Spleen (tissue), 11 donors: ENCODE measurements around the gene ITPKB. TPM values are rescaled to one million over a fixed set of nuclear protein-coding genes. Genes with fewer than 3 reads are reported as not detected.

Experiments
- DNase-seq: peaks from one replicate; pipeline ENCODE4 v3.0.0-alpha.2; 2020
- H3K27ac ChIP-seq, 8 donors: fragments of 200-600 bp; sonication (generic) in 7 of 8; 1 replicate in 4 of 8; 2 replicates in 4 of 8; pipeline versions ENCODE4 v1.5.0 to v1.8.0; 2016 to 2021; ENCODE audit warnings: inconsistent platforms in 4 of 8, mild to moderate bottlenecking in 4 of 8, moderate library complexity in 1 of 8
- H3K27me3 ChIP-seq, 7 donors: fragments of 200-600 bp; sonication (generic) in 6 of 7; replicated peaks in 1 of 7; 1 replicate in 4 of 7; 2 replicates in 3 of 7; pipeline versions ENCODE4 v1.5.0 to v1.8.0; 2016 to 2021; ENCODE audit warnings: inconsistent platforms in 3 of 7, mild to moderate bottlenecking in 1 of 7
- H3K36me3 ChIP-seq, 6 donors: fragments of 200-600 bp; sonication (generic) in 5 of 6; 1 replicate in 4 of 6; 2 replicates in 2 of 6; pipeline versions ENCODE4 v1.5.0 to v1.8.0; 2016 to 2021; ENCODE audit warnings: inconsistent platforms in 2 of 6
- H3K4me1 ChIP-seq, 6 donors: fragments of 200-600 bp; sonication (generic) in 5 of 6; 1 replicate in 3 of 6; 2 replicates in 3 of 6; pipeline versions ENCODE4 v1.5.0 to v1.8.0; 2016 to 2021; ENCODE audit warnings: inconsistent platforms in 3 of 6
- H3K4me3 ChIP-seq, 8 donors: fragments of 200-600 bp; sonication (generic) in 7 of 8; 1 replicate in 4 of 8; 2 replicates in 4 of 8; pipeline versions ENCODE4 v1.5.0 to v1.8.0; 2016 to 2021; ENCODE audit warnings: inconsistent platforms in 4 of 8, mild to moderate bottlenecking in 4 of 8, moderate library complexity in 2 of 8
- H3K9me3 ChIP-seq, 8 donors: fragments of 200-600 bp; sonication (generic) in 7 of 8; 1 replicate in 4 of 8; 2 replicates in 4 of 8; pipeline versions ENCODE4 v1.5.0 to v1.8.0; 2016 to 2021; ENCODE audit warnings: inconsistent platforms in 4 of 8
- CTCF ChIP-seq, 11 experiments: fragments of 200-600 bp in 7 of 11; fragments of 450-650 bp in 4 of 11; sonication (generic) in 4 of 11; IDR thresholded peaks in 8 of 11; conservative IDR thresholded peaks in 3 of 11; 1 replicate in 7 of 11; 2 replicates in 4 of 11; pipeline versions ENCODE4 v1.4.0 to v1.8.0; 2016 to 2021; ENCODE audit warnings: antibody characterized with exemption in 11 of 11, inconsistent platforms in 4 of 11, mild to moderate bottlenecking in 1 of 11
- POLR2A ChIP-seq, 3 donors: fragments of 450-650 bp; IDR thresholded peaks; one replicate each; pipeline ENCODE4 v1.5.1; 2017; ENCODE audit warnings: antibody characterized with exemption in 3 of 3, mild to moderate bottlenecking in 1 of 3
- POLR2AphosphoS5 ChIP-seq, 3 donors: sonication (generic); formaldehyde crosslinking; IDR thresholded peaks; one replicate each; pipeline ENCODE4 v1.5.1; 2017; ENCODE audit warnings: antibody characterized with exemption in 3 of 3
- WGBS, 5 donors: extraction: QIAGEN DNeasy Blood & Tissue Kit in 3 of 5; methylation state at CpG; one replicate each; pipeline versions ENCODE4 v1.1.5 to v1.1.7; 2013 to 2018; 5-methylcytosine and 5-hydroxymethylcytosine counted together
- intact Hi-C: fragments of 100-400 bp; cut with DNase I; formaldehyde crosslinking; loops from one replicate; pipeline ENCODE4 v1.15.0; 2023; ENCODE audit warnings: low total_unique reads
- polyA plus RNA-seq, 3 donors: library from polyadenylated mRNA; stranded (reverse); fragments of 200-250 nt; gene quantifications; one replicate each; pipeline ENCODE4 v1.2.1, GENCODE V29; 2013
- total RNA-seq, 7 donors: library from RNA; depleted of rRNA in 3 of 7; stranded (reverse); fragments of >200 nt in 3 of 7; fragmentation: NEBNext Ultra II Directional in 4 of 7; extraction: Animal tissue kit (Norgen Biotek cat#: 25700) in 4 of 7; gene quantifications; one replicate each; pipeline versions ENCODE4 v1.1.0 to v1.2.1, GENCODE V29; 2016 to 2021
- donor health status: healthy with polysubstance abuse.
- donor health status: DM: no; HTN: no; CAD: no; lungs with moderate emphysema.
- donor health status: DM: no; HTN: no; CAD: no.
- donor health status: Bipolar disorder and iron deficiency.
- donor health status: healthy.
- donor health status: DM: no; HTN: no; CAD: no.
- donor health status: DM: yes; HTN: yes; CAD: no.

Gene ITPKB
- total and polyA plus RNA-seq, 10 donors, result 8.5 to 74.6 (median 59.6) TPM

- H3K9me3 ChIP-seq, result no peaks in the 10 kb centered on the region
- no peaks in the 10 kb centered on the region for H3K36me3 ChIP-seq
- no peak for DNase-seq
- no peak overlapping the region for H3K27ac ChIP-seq
- WGBS, 5 donors, result 90 to 96% (median 93%) methylated on average over 2 of the region's 2 CpGs
- TF ChIP-seq POLR2AphosphoS5 (IDR thresholded peaks at IDR 0.05) (no peak), CTCF (IDR thresholded peaks at IDR 0.05 in 8 of 11, conservative IDR thresholded peaks at IDR 0.05 in 3 of 11) (no peak), POLR2A (IDR thresholded peaks at IDR 0.05) (no peak)
- intact Hi-C loops, result no loop called here
- H3K4me3 ChIP-seq, result no peak overlapping the region
- H3K27me3 ChIP-seq, result no peaks in the 10 kb centered on the region
- no peaks in the 10 kb centered on the region for H3K4me1 ChIP-seq
These were observed 46.7 kb upstream of the ITPKB start for GRCh38 chr1:226785805-226786204.

- Histone ChIP-seq H3K4me3 (no peak overlapping the region), H3K4me1 (no peaks in the 10 kb centered on the region), H3K36me3 (no peaks in the 10 kb centered on the region), H3K27me3 (no peaks in the 10 kb centered on the region), H3K9me3 (no peaks in the 10 kb centered on the region), H3K27ac (no peak overlapping the region)
- no peak for TF ChIP-seq CTCF (IDR thresholded peaks at IDR 0.05 in 8 of 11, conservative IDR thresholded peaks at IDR 0.05 in 3 of 11)
- TF ChIP-seq POLR2A (IDR thresholded peaks at IDR 0.05), result no peak
- TF ChIP-seq POLR2AphosphoS5 (IDR thresholded peaks at IDR 0.05), result no peak
- intact Hi-C loops, result no loop called here
- WGBS, 5 donors, result 79 to 84% (median 83%) methylated on average over 19 of the region's 19 CpGs
- no peak for DNase-seq
These were observed 45.3 kb upstream of the ITPKB start for GRCh38 chr1:226784081-226785049.

- WGBS, 5 donors, result 64 to 88% (median 86%) methylated on average over 4 of the region's 4 CpGs
- no peak overlapping the region for H3K4me3 ChIP-seq
- intact Hi-C loops, result no loop called here
These were observed 43.9 kb upstream of the ITPKB start for GRCh38 chr1:226782845-226783601.

More at GRCh38 chr1:226782845-226783601, 43.9 kb upstream of the ITPKB start:
- Histone ChIP-seq H3K4me1 (no peaks in the 10 kb centered on the region), H3K9me3 (no peaks in the 10 kb centered on the region), H3K27ac (no peak overlapping the region), H3K27me3 (no peaks in the 10 kb centered on the region), H3K36me3 (no peaks in the 10 kb centered on the region)
- DNase-seq, result no peak
- TF ChIP-seq POLR2AphosphoS5 (IDR thresholded peaks at IDR 0.05) (no peak), POLR2A (IDR thresholded peaks at IDR 0.05) (no peak), CTCF (IDR thresholded peaks at IDR 0.05 in 8 of 11, conservative IDR thresholded peaks at IDR 0.05 in 3 of 11) (no peak)
